Measurements from ENCODE around the gene JAM3.
A peak's percentile ranks its signal among the peaks of the same experiment; 100 is the strongest.

The JAM3 gene

GRCh38 chr11:134047586-134047999, 21.3 kb upstream of the JAM3 start:
- in situ Hi-C loops (cut with HindIII; ENCODE audit: low sequenced_read_pairs) = no loop called here
- H3K4me3 ChIP-seq (ENCODE audit: low read depth, low read length) = peak overlapping the region; percentile 8
- no peak for TF ChIP-seq CTCF (IDR thresholded peaks at IDR 0.05; ENCODE audit: low read depth, low read length)
- peak; percentile 58 for DNase-seq (ENCODE audit: low read depth, low spot score)

GRCh38 chr11:134048028-134048427, 20.8 kb upstream of the JAM3 start:
- DNase-seq (ENCODE audit: low read depth, low spot score) = no peak
- H3K4me3 ChIP-seq (ENCODE audit: low read depth, low read length) = no peak overlapping the region
- no peak for TF ChIP-seq CTCF (IDR thresholded peaks at IDR 0.05; ENCODE audit: low read depth, low read length)
- in situ Hi-C loops (cut with HindIII; ENCODE audit: low sequenced_read_pairs) = no loop called here

GRCh38 chr11:134049303-134049702, 19.6 kb upstream of the JAM3 start:
- no peak for TF ChIP-seq CTCF (IDR thresholded peaks at IDR 0.05; ENCODE audit: low read depth, low read length)
- in situ Hi-C loops (cut with HindIII; ENCODE audit: low sequenced_read_pairs) = no loop called here
- no peak for DNase-seq (ENCODE audit: low read depth, low spot score)
- H3K4me3 ChIP-seq (ENCODE audit: low read depth, low read length) = no peak overlapping the region

- H3K4me3 ChIP-seq (ENCODE audit: low read depth, low read length) = peak overlapping the region; percentile 14
- peak; percentile 47 for DNase-seq (ENCODE audit: low read depth, low spot score)
- TF ChIP-seq CTCF (IDR thresholded peaks at IDR 0.05; ENCODE audit: low read depth, low read length) = peak; percentile 88
- in situ Hi-C loops (cut with HindIII; ENCODE audit: low sequenced_read_pairs) = no loop called here
Observed at GRCh38 chr11:134050541-134051383, 18.1 kb upstream of the JAM3 start.

- in situ Hi-C loops (cut with HindIII; ENCODE audit: low sequenced_read_pairs) = no loop called here
Observed at GRCh38 chr11:134052395-134052987, 16.4 kb upstream of the JAM3 start.

More at GRCh38 chr11:134052395-134052987, 16.4 kb upstream of the JAM3 start:
- no peak for TF ChIP-seq CTCF (IDR thresholded peaks at IDR 0.05; ENCODE audit: low read depth, low read length)
- H3K4me3 ChIP-seq (ENCODE audit: low read depth, low read length) = no peak overlapping the region
- DNase-seq (ENCODE audit: low read depth, low spot score) = no peak

Data from astrocyte of the spinal cord (primary cell).